ENCODE results near the gene STX12. TPM values are rescaled to one million over a fixed set of nuclear protein-coding genes. Genes with fewer than 3 reads are reported as not detected.
"Not testable (repeated sequence)": the region's sequence is repeated elsewhere in the genome, so short reads cannot be mapped to it uniquely, and the experiment has no call there.

The STX12 gene
- total and polyA plus RNA-seq, 2 donors: 16.6 to 46.7 TPM

DNA sequence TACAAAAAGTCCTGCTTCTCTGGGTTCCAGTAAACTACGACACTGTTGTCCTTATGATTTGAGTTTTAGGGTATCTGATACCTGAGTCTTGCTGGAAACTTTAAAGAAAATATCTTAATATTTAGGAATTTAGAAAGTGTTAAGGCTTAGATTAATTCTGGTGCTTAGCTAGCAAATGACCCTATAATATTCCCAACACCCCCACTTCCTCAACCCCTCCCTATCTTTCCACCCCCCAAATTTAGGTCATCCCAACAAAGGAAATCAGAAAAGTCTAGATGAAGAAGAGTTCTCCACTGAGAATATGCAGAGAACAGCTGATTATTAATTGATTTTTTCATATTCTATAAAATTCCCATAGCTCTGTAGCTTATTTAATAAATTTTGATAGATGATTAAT is 11.7 kb downstream of the STX12 start:
- Histone ChIP-seq H3K36me3 (ENCODE audit: control insufficient read depth in 2 of 2, insufficient read depth in 2 of 2, low read length in 1 of 2) (peaks cover 4% of the 10 kb centered on the region in 2 donors), H3K27me3 (ENCODE audit: control insufficient read depth in 2 of 2, insufficient read depth in 1 of 2, low read length in 1 of 2) (no peaks in the 10 kb centered on the region), H3K9me3 (ENCODE audit: control insufficient read depth in 2 of 2, insufficient read depth in 1 of 2, low read length in 1 of 2) (no peaks in the 10 kb centered on the region), H3K4me3 (ENCODE audit: low read length in 2 of 2) (no peak overlapping the region), H3K27ac (ENCODE audit: low read depth in 1 of 2, low read length in 1 of 2) (no peak overlapping the region), H3K4me1 (ENCODE audit: control insufficient read depth in 2 of 2, insufficient read depth in 2 of 2, low read length in 2 of 2) (no peaks in the 10 kb centered on the region)
- DNase-seq (ENCODE audit: low read depth in 6 of 9, low spot score in 9 of 9): no peak
- 99% methylated on average over 1 of the region's 1 CpG for WGBS

GRCh38 chr1:27785781-27786455 is 12.9 kb downstream of the STX12 start:
- Histone ChIP-seq H3K4me1 (ENCODE audit: control insufficient read depth in 2 of 2, insufficient read depth in 2 of 2, low read length in 2 of 2) (no peaks in the 10 kb centered on the region), H3K4me3 (ENCODE audit: low read length in 2 of 2) (no peak overlapping the region), H3K27ac (ENCODE audit: low read depth in 1 of 2, low read length in 1 of 2) (no peak overlapping the region), H3K27me3 (ENCODE audit: control insufficient read depth in 2 of 2, insufficient read depth in 1 of 2, low read length in 1 of 2) (no peaks in the 10 kb centered on the region), H3K36me3 (ENCODE audit: control insufficient read depth in 2 of 2, insufficient read depth in 2 of 2, low read length in 1 of 2) (peaks cover 12 to 15% of the 10 kb centered on the region in 2 donors), H3K9me3 (ENCODE audit: control insufficient read depth in 2 of 2, insufficient read depth in 1 of 2, low read length in 1 of 2) (no peaks in the 10 kb centered on the region)
- no peak for DNase-seq (ENCODE audit: low read depth in 6 of 9, low spot score in 9 of 9)

DNA sequence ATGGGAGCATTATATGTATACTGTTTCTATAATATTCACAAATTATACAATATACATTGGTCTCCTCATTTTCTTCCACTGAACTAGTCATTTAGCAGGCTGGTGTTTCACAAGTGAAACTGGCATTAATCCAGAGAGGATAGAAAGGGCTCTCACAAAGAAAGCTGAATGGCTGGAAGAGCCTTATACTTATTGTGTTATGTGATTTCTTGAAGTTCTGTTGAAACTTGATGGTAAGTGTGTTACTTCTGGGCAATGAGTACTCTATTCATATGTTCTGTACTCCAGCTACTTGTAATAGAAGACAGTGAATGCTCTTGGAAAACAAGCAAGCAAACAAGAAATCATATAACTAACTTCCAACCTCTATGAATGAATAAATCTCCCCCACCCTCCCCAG is 14.9 kb downstream of the STX12 start:
- DNase-seq (ENCODE audit: low read depth in 6 of 9, low spot score in 9 of 9): no peak
- peaks cover 12 to 22% of the 10 kb centered on the region in 2 donors for H3K36me3 ChIP-seq (ENCODE audit: control insufficient read depth in 2 of 2, insufficient read depth in 2 of 2, low read length in 1 of 2)
- H3K4me3 ChIP-seq (ENCODE audit: low read length in 2 of 2): no peak overlapping the region
- no peaks in the 10 kb centered on the region for H3K27me3 ChIP-seq (ENCODE audit: control insufficient read depth in 2 of 2, insufficient read depth in 1 of 2, low read length in 1 of 2)
- no peak overlapping the region for H3K27ac ChIP-seq (ENCODE audit: low read depth in 1 of 2, low read length in 1 of 2)
- H3K4me1 ChIP-seq (ENCODE audit: control insufficient read depth in 2 of 2, insufficient read depth in 2 of 2, low read length in 2 of 2): no peaks in the 10 kb centered on the region
- no peaks in the 10 kb centered on the region for H3K9me3 ChIP-seq (ENCODE audit: control insufficient read depth in 2 of 2, insufficient read depth in 1 of 2, low read length in 1 of 2)

DNA sequence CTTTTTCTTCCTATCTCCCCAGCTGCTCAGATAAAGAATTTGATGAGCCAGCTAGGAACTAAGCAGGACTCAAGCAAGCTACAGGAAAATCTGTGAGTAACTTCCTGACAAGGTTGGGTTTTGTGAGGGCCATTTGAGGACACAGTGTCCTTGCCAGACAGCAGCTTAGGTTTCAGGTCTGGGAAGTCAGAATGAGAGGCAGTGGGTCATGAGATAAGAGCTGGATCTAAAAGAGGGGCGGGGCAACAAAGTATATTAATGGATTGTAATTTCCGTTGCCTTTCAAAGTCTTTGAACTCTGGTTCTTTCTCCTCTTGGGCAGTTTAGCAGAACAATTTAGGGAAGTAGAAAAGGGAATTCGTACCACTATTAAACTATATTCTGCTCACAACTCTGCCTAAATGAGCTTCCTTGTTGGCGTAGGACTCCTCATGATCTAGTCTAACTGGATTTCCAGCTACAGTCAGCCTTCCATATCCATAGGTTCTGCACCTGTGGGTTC is 16.6 kb downstream of the STX12 start:
- no peak overlapping the region for H3K4me3 ChIP-seq (ENCODE audit: low read length in 2 of 2)
- H3K4me1 ChIP-seq (ENCODE audit: control insufficient read depth in 2 of 2, insufficient read depth in 2 of 2, low read length in 2 of 2): no peaks in the 10 kb centered on the region
- DNase-seq (ENCODE audit: low read depth in 6 of 9, low spot score in 9 of 9): no peak
- no peaks in the 10 kb centered on the region for H3K9me3 ChIP-seq (ENCODE audit: control insufficient read depth in 2 of 2, insufficient read depth in 1 of 2, low read length in 1 of 2)
- peaks cover 28 to 37% of the 10 kb centered on the region in 2 donors for H3K36me3 ChIP-seq (ENCODE audit: control insufficient read depth in 2 of 2, insufficient read depth in 2 of 2, low read length in 1 of 2)
- H3K27ac ChIP-seq (ENCODE audit: low read depth in 1 of 2, low read length in 1 of 2): peak overlapping the region in 1 of 2 donors; percentile 58
- no peaks in the 10 kb centered on the region for H3K27me3 ChIP-seq (ENCODE audit: control insufficient read depth in 2 of 2, insufficient read depth in 1 of 2, low read length in 1 of 2)
- 79% methylated on average over 4 of the region's 4 CpGs for WGBS

DNA sequence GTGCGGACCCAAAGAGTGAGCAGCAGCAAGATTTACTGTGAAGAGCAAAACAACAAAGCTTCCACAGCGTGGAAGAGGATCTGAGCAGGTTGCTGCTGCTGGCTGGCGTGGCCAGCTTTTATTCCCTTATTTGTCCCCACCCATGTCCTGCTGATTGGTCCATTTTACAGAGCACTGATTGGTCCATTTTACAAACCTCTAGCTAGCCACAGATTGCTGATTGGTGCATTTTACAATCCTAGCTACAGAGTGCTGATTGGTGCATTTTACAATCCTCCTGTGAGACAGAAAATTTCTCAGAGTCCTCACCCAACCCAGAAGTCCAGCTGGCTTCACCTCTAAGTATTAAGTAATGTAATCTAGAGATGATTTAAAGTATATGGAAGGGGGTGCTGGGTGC is 17.3 kb downstream of the STX12 start:
- peaks cover 34 to 41% of the 10 kb centered on the region in 2 donors for H3K36me3 ChIP-seq (ENCODE audit: control insufficient read depth in 2 of 2, insufficient read depth in 2 of 2, low read length in 1 of 2)
- H3K4me3 ChIP-seq (ENCODE audit: low read length in 2 of 2); H3K27me3 ChIP-seq (ENCODE audit: control insufficient read depth in 2 of 2, insufficient read depth in 1 of 2, low read length in 1 of 2); H3K9me3 ChIP-seq (ENCODE audit: control insufficient read depth in 2 of 2, insufficient read depth in 1 of 2, low read length in 1 of 2); H3K4me1 ChIP-seq (ENCODE audit: control insufficient read depth in 2 of 2, insufficient read depth in 2 of 2, low read length in 2 of 2); DNase-seq (ENCODE audit: low read depth in 6 of 9, low spot score in 9 of 9): not testable (repeated sequence)
- H3K27ac ChIP-seq (ENCODE audit: low read depth in 1 of 2, low read length in 1 of 2): peak overlapping the region in 1 of 2 donors; percentile 31
- WGBS: over 99% methylated on average over 3 of the region's 3 CpGs

- Histone ChIP-seq H3K4me1 (ENCODE audit: control insufficient read depth in 2 of 2, insufficient read depth in 2 of 2, low read length in 2 of 2) (no peaks in the 10 kb centered on the region), H3K27ac (ENCODE audit: low read depth in 1 of 2, low read length in 1 of 2) (no peak overlapping the region), H3K27me3 (ENCODE audit: control insufficient read depth in 2 of 2, insufficient read depth in 1 of 2, low read length in 1 of 2) (no peaks in the 10 kb centered on the region), H3K9me3 (ENCODE audit: control insufficient read depth in 2 of 2, insufficient read depth in 1 of 2, low read length in 1 of 2) (no peaks in the 10 kb centered on the region), H3K36me3 (ENCODE audit: control insufficient read depth in 2 of 2, insufficient read depth in 2 of 2, low read length in 1 of 2) (peaks cover 40 to 61% of the 10 kb centered on the region in 2 donors), H3K4me3 (ENCODE audit: low read length in 2 of 2) (no peak overlapping the region)
- no peak for DNase-seq (ENCODE audit: low read depth in 6 of 9, low spot score in 9 of 9)
- WGBS: 92% methylated on average over 1 of the region's 1 CpG
Observed at GRCh38 chr1:27795601-27796000, 22.6 kb downstream of the STX12 start.

DNA sequence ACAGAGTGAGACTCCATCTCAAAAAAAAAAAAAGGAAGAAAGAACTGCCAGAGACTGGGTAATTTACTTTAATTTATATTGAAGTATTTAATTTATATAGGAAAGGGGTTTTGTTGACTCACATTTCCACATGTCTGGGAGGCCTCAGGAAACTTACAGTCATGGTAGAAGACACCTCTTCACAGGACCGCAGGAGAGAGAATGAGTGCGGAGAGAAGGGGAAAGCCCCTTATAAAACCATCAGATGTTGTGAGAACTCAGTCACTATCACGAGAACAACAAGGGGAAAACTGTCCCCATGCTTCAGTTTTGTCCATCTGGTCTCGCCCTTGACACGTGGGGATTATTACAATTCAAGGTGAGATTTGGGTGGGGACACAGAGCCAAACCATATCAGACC is 31.8 kb downstream of the STX12 start:
- peaks cover 20 to 27% of the 10 kb centered on the region in 2 donors for H3K36me3 ChIP-seq (ENCODE audit: control insufficient read depth in 2 of 2, insufficient read depth in 2 of 2, low read length in 1 of 2)
- DNase-seq (ENCODE audit: low read depth in 6 of 9, low spot score in 9 of 9): no peak
- H3K4me3 ChIP-seq (ENCODE audit: low read length in 2 of 2): no peak overlapping the region
- H3K4me1 ChIP-seq (ENCODE audit: control insufficient read depth in 2 of 2, insufficient read depth in 2 of 2, low read length in 2 of 2): no peaks in the 10 kb centered on the region
- 98% methylated on average over 5 of the region's 5 CpGs for WGBS
- no peak overlapping the region for H3K27ac ChIP-seq (ENCODE audit: low read depth in 1 of 2, low read length in 1 of 2)
- H3K27me3 ChIP-seq (ENCODE audit: control insufficient read depth in 2 of 2, insufficient read depth in 1 of 2, low read length in 1 of 2): no peaks in the 10 kb centered on the region
- no peaks in the 10 kb centered on the region for H3K9me3 ChIP-seq (ENCODE audit: control insufficient read depth in 2 of 2, insufficient read depth in 1 of 2, low read length in 1 of 2)

DNA sequence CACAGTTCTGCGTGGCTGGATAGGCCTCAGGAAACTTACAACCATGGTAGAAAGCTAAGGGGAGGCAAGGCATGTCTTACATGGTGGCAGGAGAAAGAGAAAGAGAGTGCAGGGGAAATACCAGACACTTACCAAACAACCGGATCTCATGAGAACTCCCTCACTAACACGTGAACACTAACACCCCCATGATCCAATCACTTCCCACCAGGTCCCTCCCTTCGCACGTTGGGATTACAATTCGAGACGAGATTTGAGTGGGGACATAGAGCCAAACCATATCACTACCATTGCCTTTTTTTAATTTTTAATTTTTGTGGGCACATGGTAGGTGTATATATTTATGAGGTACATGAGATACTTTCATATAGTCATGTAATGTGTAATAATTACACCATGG is 33.7 kb downstream of the STX12 start:
- H3K27me3 ChIP-seq (ENCODE audit: control insufficient read depth in 2 of 2, insufficient read depth in 1 of 2, low read length in 1 of 2): no peaks in the 10 kb centered on the region
- no peak for DNase-seq (ENCODE audit: low read depth in 6 of 9, low spot score in 9 of 9)
- no peaks in the 10 kb centered on the region for H3K9me3 ChIP-seq (ENCODE audit: control insufficient read depth in 2 of 2, insufficient read depth in 1 of 2, low read length in 1 of 2)
- peaks cover 13 to 17% of the 10 kb centered on the region in 2 donors for H3K36me3 ChIP-seq (ENCODE audit: control insufficient read depth in 2 of 2, insufficient read depth in 2 of 2, low read length in 1 of 2)
- H3K4me3 ChIP-seq (ENCODE audit: low read length in 2 of 2): no peak overlapping the region
- 98% methylated on average over 7 of the region's 7 CpGs for WGBS
- no peak overlapping the region for H3K27ac ChIP-seq (ENCODE audit: low read depth in 1 of 2, low read length in 1 of 2)
- no peaks in the 10 kb centered on the region for H3K4me1 ChIP-seq (ENCODE audit: control insufficient read depth in 2 of 2, insufficient read depth in 2 of 2, low read length in 2 of 2)

DNA sequence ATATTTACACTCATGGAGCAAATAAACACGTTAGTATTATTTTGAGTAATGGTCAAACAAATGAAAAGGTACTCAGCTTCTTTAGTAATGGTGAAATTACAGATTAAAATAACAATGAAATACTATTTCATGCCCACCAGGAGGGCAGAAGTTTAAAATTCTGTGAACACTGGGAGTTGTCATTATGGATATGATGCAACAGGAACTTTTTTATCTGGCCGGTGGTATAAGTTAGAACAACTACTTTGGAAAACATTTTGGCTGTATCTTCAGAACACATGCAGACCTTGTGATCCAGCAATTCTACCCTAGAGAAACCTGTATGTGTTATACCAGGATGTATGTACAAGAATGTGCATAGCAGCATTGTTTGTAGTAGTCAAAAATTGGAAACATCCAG is 34.4 kb downstream of the STX12 start:
- Histone ChIP-seq H3K4me3 (ENCODE audit: low read length in 2 of 2) (no peak overlapping the region), H3K9me3 (ENCODE audit: control insufficient read depth in 2 of 2, insufficient read depth in 1 of 2, low read length in 1 of 2) (no peaks in the 10 kb centered on the region), H3K27me3 (ENCODE audit: control insufficient read depth in 2 of 2, insufficient read depth in 1 of 2, low read length in 1 of 2) (no peaks in the 10 kb centered on the region), H3K27ac (ENCODE audit: low read depth in 1 of 2, low read length in 1 of 2) (no peak overlapping the region), H3K36me3 (ENCODE audit: control insufficient read depth in 2 of 2, insufficient read depth in 2 of 2, low read length in 1 of 2) (peaks cover 13 to 15% of the 10 kb centered on the region in 2 donors), H3K4me1 (ENCODE audit: control insufficient read depth in 2 of 2, insufficient read depth in 2 of 2, low read length in 2 of 2) (no peaks in the 10 kb centered on the region)
- 95% methylated on average over 2 of the region's 2 CpGs for WGBS
- no peak for DNase-seq (ENCODE audit: low read depth in 6 of 9, low spot score in 9 of 9)

Data from thymus (tissue), 11 donors.